K562 (cell line): ENCODE data around the gene STAMBPL1.

Experiments
- ESRRB ChIP-seq: fragments of 250-450 bp; sonication (Bioruptor Pico); IDR thresholded peaks from 2 replicates; pipeline ENCODE4 v1.5.0; 2020; ENCODE audit warnings: mild to moderate bottlenecking, moderate library complexity, borderline replicate concordance
- FOSL1 ChIP-seq: fragments of 200-800 bp; sonication (Bioruptor generic); conservative IDR thresholded peaks from 2 replicates; pipeline ENCODE4 v1.6.1; 2016; ENCODE audit warnings: missing genetic modification characterization, missing compliant biosample characterization
- HMGXB4 ChIP-seq: sonication (generic); formaldehyde crosslinking; IDR thresholded peaks from 2 replicates; pipeline ENCODE4 v1.8.1; 2023; ENCODE audit warnings: mild to moderate bottlenecking, missing genetic modification reagents
- IRF2 ChIP-seq: sonication (generic); formaldehyde crosslinking; IDR thresholded peaks from 2 replicates; pipeline ENCODE4 v1.8.1; 2022; ENCODE audit warnings: mild to moderate bottlenecking, missing genetic modification reagents
- MAZ ChIP-seq, 2 experiments: fragments of 450-650 bp in 1 of 2; sonication (generic) in 1 of 2; formaldehyde crosslinking; IDR thresholded peaks in 1 of 2; conservative IDR thresholded peaks in 1 of 2; 2 replicates each; pipeline versions ENCODE4 v1.4.0 to v1.5.0; 2020; ENCODE audit warnings: mild to moderate bottlenecking in 1 of 2, missing genetic modification reagents in 1 of 2
- MBD2 ChIP-seq: sonication (generic); IDR thresholded peaks from 2 replicates; pipeline ENCODE4 v1.6.1; 2016; ENCODE audit warnings: low read depth, borderline replicate concordance
- NFXL1 ChIP-seq: fragments of 450-650 bp; formaldehyde crosslinking; IDR thresholded peaks from 2 replicates; pipeline ENCODE4 v1.4.0; 2021; ENCODE audit warnings: mild to moderate bottlenecking
- PRDM10 ChIP-seq: fragments of 450-650 bp; IDR thresholded peaks from 2 replicates; pipeline ENCODE4 v1.6.1; 2018; ENCODE audit not compliant: partially characterized antibody
- SAFB2 ChIP-seq: fragments of 200-400 bp; formaldehyde crosslinking; IDR thresholded peaks from 2 replicates; pipeline ENCODE4 v1.6.1; 2018; ENCODE audit warnings: borderline replicate concordance, low read length, low read depth, moderate library complexity; ENCODE audit not compliant: severe bottlenecking
- USF2 ChIP-seq: sonication (generic); formaldehyde crosslinking; IDR thresholded peaks from 2 replicates; pipeline ENCODE4 v1.5.0; 2020; ENCODE audit warnings: missing genetic modification reagents
- ZNF668 ChIP-seq: fragments of 250-450 bp; sonication (Bioruptor Pico); IDR thresholded peaks from 2 replicates; pipeline ENCODE4 v1.8.0; 2022; ENCODE audit warnings: mild to moderate bottlenecking, inconsistent platforms
- TF ChIP-seq, protein P1 (sequence below), 3 experiments: IDR thresholded peaks in 2 of 3; conservative IDR thresholded peaks in 1 of 3; 2 replicates each; pipeline ENCODE4 v1.5.1; 2011 to 2012; ENCODE audit warnings: low read length in 3 of 3, mild to moderate bottlenecking in 3 of 3, control low read depth in 2 of 3, improper control_type of control experiment in 1 of 3, inconsistent platforms in 1 of 3, low read depth in 1 of 3, mixed read lengths in 1 of 3, moderate library complexity in 1 of 3; ENCODE audit not compliant: insufficient read depth in 2 of 3
- TF ChIP-seq, protein P2 (sequence below): fragments of 150-350 bp; conservative IDR thresholded peaks from 2 replicates; pipeline ENCODE4 v1.6.1; 2014; ENCODE audit warnings: low read length
- TF ChIP-seq, protein P3 (sequence below): fragments of 450-650 bp; formaldehyde crosslinking; IDR thresholded peaks from 2 replicates; pipeline ENCODE4 v1.4.0; 2020; ENCODE audit warnings: mild to moderate bottlenecking, mixed read lengths

DNA sequence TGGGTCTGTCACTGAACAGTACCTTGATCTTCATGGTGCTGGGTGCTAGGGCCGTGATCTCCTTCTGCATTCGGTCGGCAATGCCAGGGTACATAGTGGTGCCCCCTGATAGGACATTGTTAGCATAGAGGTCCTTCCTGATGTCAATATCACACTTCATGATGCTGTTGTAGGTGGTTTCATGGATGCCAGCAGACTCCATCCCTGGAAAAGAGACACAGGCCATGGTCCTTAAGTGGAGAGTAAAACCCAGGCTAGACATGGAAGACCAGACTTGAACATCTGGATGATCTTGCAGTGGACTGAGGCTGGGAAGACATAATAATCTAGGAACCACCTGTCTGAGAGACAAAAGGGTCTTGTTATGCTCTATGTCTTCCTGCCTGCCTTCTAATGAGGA, 58.0 kb downstream of the STAMBPL1 start:
- TF ChIP-seq, protein P1, sequence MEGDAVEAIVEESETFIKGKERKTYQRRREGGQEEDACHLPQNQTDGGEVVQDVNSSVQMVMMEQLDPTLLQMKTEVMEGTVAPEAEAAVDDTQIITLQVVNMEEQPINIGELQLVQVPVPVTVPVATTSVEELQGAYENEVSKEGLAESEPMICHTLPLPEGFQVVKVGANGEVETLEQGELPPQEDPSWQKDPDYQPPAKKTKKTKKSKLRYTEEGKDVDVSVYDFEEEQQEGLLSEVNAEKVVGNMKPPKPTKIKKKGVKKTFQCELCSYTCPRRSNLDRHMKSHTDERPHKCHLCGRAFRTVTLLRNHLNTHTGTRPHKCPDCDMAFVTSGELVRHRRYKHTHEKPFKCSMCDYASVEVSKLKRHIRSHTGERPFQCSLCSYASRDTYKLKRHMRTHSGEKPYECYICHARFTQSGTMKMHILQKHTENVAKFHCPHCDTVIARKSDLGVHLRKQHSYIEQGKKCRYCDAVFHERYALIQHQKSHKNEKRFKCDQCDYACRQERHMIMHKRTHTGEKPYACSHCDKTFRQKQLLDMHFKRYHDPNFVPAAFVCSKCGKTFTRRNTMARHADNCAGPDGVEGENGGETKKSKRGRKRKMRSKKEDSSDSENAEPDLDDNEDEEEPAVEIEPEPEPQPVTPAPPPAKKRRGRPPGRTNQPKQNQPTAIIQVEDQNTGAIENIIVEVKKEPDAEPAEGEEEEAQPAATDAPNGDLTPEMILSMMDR (IDR thresholded peaks at IDR 0.05 in 2 of 3, conservative IDR thresholded peaks at IDR 0.05 in 1 of 3; ENCODE audit: insufficient read depth in 2 of 3, low read depth in 1 of 3, low read length in 3 of 3), result no peak
- TF ChIP-seq, protein P2, sequence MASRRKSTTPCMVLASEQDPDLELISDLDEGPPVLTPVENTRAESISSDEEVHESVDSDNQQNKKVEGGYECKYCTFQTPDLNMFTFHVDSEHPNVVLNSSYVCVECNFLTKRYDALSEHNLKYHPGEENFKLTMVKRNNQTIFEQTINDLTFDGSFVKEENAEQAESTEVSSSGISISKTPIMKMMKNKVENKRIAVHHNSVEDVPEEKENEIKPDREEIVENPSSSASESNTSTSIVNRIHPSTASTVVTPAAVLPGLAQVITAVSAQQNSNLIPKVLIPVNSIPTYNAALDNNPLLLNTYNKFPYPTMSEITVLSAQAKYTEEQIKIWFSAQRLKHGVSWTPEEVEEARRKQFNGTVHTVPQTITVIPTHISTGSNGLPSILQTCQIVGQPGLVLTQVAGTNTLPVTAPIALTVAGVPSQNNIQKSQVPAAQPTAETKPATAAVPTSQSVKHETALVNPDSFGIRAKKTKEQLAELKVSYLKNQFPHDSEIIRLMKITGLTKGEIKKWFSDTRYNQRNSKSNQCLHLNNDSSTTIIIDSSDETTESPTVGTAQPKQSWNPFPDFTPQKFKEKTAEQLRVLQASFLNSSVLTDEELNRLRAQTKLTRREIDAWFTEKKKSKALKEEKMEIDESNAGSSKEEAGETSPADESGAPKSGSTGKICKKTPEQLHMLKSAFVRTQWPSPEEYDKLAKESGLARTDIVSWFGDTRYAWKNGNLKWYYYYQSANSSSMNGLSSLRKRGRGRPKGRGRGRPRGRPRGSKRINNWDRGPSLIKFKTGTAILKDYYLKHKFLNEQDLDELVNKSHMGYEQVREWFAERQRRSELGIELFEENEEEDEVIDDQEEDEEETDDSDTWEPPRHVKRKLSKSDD, result no peak
- TF ChIP-seq, protein P3, sequence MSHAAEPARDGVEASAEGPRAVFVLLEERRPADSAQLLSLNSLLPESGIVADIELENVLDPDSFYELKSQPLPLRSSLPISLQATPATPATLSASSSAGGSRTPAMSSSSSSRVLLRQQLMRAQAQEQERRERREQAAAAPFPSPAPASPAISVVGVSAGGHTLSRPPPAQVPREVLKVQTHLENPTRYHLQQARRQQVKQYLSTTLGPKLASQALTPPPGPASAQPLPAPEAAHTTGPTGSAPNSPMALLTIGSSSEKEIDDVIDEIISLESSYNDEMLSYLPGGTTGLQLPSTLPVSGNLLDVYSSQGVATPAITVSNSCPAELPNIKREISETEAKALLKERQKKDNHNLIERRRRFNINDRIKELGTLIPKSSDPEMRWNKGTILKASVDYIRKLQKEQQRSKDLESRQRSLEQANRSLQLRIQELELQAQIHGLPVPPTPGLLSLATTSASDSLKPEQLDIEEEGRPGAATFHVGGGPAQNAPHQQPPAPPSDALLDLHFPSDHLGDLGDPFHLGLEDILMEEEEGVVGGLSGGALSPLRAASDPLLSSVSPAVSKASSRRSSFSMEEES (CRISPR knock-in tag), result no peak
- no peak for TF ChIP-seq MBD2
- no peak for TF ChIP-seq USF2
- TF ChIP-seq ESRRB (CRISPR knock-in tag), result no peak
- no peak for TF ChIP-seq NFXL1 (CRISPR knock-in tag)
- no peak for TF ChIP-seq IRF2 (CRISPR knock-in tag)
- no peak for TF ChIP-seq SAFB2
- TF ChIP-seq FOSL1 (tag), result no peak
- no peak for TF ChIP-seq HMGXB4 (CRISPR knock-in tag)
- TF ChIP-seq MAZ (CRISPR knock-in tag; conservative IDR thresholded peaks at IDR 0.05 in 1 of 2, IDR thresholded peaks at IDR 0.05 in 1 of 2), result no peak
- TF ChIP-seq PRDM10, result no peak
- no peak for TF ChIP-seq ZNF668 (CRISPR knock-in tag)
